Prostate gland (tissue), 2 donors: Measurements from ENCODE around the gene CHTF18. TPM values are rescaled to one million over a fixed set of nuclear protein-coding genes. Genes with fewer than 3 reads are reported as not detected.
A peak's percentile ranks its signal among the peaks of the same experiment; 100 is the strongest.

Experiments used
- DNase-seq: peaks from one replicate; pipeline ENCODE4 v3.0.0-alpha.2; 2019; ENCODE audit warnings: low spot score
- H3K27ac ChIP-seq, 2 donors: fragments of 200-600 bp; sonication (generic); 2 replicates each; pipeline ENCODE4 v1.5.1; 2017 to 2019
- H3K27me3 ChIP-seq: fragments of 200-600 bp; sonication (generic); replicated peaks from 2 replicates; pipeline ENCODE4 v1.5.1; 2019; ENCODE audit not compliant: insufficient read depth
- H3K36me3 ChIP-seq, 2 donors: fragments of 200-600 bp; sonication (generic); 1 replicate in 1 of 2; 2 replicates in 1 of 2; pipeline versions ENCODE4 v1.5.1 to v1.8.1; 2017 to 2019
- H3K4me1 ChIP-seq: fragments of 200-600 bp; sonication (generic); replicated peaks from 2 replicates; pipeline ENCODE4 v1.5.1; 2019
- H3K4me3 ChIP-seq, 2 donors: fragments of 200-600 bp; sonication (generic); 2 replicates each; pipeline ENCODE4 v1.5.1; 2017 to 2019
- H3K9me3 ChIP-seq: fragments of 200-600 bp; sonication (generic); 2 replicates; pipeline ENCODE4 v1.5.1; 2017
- POLR2A ChIP-seq: fragments of 450-650 bp; IDR thresholded peaks from one replicate; pipeline ENCODE4 v1.6.1; 2016; ENCODE audit warnings: antibody characterized with exemption, mild to moderate bottlenecking
- POLR2AphosphoS5 ChIP-seq: sonication (generic); formaldehyde crosslinking; IDR thresholded peaks from one replicate; pipeline ENCODE4 v1.6.1; 2017; ENCODE audit warnings: antibody characterized with exemption
- WGBS: methylation state at CpG from one replicate; pipeline ENCODE4 v1.1.5; 2018; 5-methylcytosine and 5-hydroxymethylcytosine counted together
- intact Hi-C: fragments of 100-400 bp; cut with DNase I; formaldehyde crosslinking; loops from one replicate; pipeline ENCODE4 v1.14.2; 2022
- total RNA-seq, 2 donors: library from RNA; depleted of rRNA; stranded (reverse); fragments of >200 nt; gene quantifications; one replicate each; pipeline ENCODE4 v1.1.0, GENCODE V29; 2016
- TF ChIP-seq, protein P1 (sequence below), 4 experiments: fragments of 200-600 bp in 2 of 4; fragments of 450-650 bp in 2 of 4; sonication (generic) in 2 of 4; IDR thresholded peaks; 1 replicate in 3 of 4; 2 replicates in 1 of 4; pipeline ENCODE4 v1.5.1; 2016 to 2019; ENCODE audit warnings: antibody characterized with exemption in 4 of 4, mild to moderate bottlenecking in 2 of 4, moderate library complexity in 2 of 4

The CHTF18 gene
- total RNA-seq, 2 donors from 2014 or later: 7.8 to 57.5 TPM

DNA sequence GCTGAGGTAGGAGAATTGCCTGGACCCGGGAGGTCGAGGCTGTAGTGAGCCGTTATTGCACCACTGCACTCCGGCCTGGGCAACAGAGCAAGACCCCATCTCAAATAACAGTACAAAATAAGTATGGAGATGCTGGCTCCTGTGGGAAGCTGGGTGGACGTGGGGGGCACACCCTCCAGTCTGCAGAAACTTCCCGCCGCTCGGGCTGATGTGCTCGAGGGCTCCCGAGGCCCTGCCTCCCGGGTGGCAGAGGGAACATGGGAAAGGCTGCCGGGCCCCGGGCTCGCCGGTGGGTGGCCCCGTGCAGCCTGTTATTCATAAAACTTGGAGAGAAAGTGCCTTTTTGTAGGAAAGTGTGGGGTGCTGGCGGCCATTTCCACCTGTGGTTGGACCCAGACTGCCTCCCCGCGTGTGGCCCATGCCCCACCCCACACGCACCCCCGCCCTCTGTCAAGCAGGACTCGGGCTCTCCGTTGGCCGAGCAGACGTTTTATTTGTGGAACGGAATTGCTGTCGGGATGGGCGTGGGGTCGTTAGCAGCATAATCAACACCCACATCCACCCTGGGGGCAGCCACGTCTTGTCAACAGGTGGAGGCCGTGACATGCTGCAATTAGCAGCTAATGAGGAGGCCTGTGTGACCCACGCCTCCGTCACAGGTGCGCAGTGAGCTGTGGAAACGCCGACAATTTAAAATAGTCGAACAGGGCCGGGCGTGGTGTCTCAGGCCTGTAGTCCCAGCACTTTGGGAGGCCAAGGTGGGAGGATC, 40.3 kb upstream of the CHTF18 start:
- WGBS: 75% methylated on average over 39 of the region's 39 CpGs

DNA sequence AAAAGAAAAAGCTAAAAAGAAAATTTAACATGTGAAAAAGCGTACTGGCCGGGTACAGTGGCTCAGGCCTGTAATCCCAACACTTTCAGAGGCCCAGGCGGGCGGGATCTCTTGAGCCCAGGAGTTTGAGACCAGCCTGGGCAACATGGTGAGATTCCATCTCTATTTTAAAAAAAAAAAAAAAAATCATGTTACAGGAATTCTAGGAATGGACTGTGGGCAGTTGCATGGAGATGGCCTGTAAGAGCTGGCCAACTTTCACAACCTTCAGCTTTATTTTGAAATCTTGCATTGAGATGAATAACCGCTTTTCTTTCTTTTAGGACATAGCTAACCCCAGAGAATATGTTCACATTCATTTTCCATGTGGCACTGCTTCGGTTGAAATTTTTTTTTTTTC, 39.4 kb upstream of the CHTF18 start:
- no peaks in the 10 kb centered on the region for H3K27me3 ChIP-seq
- no peak for DNase-seq
- H3K4me1 ChIP-seq: no peaks in the 10 kb centered on the region
- no peak overlapping the region for H3K4me3 ChIP-seq
- H3K36me3 ChIP-seq: no peaks in the 10 kb centered on the region
- no peaks in the 10 kb centered on the region for H3K9me3 ChIP-seq
- intact Hi-C loops: no loop called here
- TF ChIP-seq POLR2AphosphoS5: no peak
- no peak for TF ChIP-seq POLR2A
- TF ChIP-seq, protein P1, sequence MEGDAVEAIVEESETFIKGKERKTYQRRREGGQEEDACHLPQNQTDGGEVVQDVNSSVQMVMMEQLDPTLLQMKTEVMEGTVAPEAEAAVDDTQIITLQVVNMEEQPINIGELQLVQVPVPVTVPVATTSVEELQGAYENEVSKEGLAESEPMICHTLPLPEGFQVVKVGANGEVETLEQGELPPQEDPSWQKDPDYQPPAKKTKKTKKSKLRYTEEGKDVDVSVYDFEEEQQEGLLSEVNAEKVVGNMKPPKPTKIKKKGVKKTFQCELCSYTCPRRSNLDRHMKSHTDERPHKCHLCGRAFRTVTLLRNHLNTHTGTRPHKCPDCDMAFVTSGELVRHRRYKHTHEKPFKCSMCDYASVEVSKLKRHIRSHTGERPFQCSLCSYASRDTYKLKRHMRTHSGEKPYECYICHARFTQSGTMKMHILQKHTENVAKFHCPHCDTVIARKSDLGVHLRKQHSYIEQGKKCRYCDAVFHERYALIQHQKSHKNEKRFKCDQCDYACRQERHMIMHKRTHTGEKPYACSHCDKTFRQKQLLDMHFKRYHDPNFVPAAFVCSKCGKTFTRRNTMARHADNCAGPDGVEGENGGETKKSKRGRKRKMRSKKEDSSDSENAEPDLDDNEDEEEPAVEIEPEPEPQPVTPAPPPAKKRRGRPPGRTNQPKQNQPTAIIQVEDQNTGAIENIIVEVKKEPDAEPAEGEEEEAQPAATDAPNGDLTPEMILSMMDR (IDR thresholded peaks at IDR 0.05): no peak
- no peak overlapping the region for H3K27ac ChIP-seq
- 74% methylated on average over 6 of the region's 6 CpGs for WGBS

More for the DNA sequence above, 40.3 kb upstream of the CHTF18 start:
- no peak for TF ChIP-seq POLR2A
- TF ChIP-seq, protein P1 (IDR thresholded peaks at IDR 0.05): no peak
- no peak for TF ChIP-seq POLR2AphosphoS5
- intact Hi-C loops: no loop called here
- no peak for DNase-seq
- H3K4me1 ChIP-seq: no peaks in the 10 kb centered on the region
- H3K36me3 ChIP-seq: no peaks in the 10 kb centered on the region
- H3K27ac ChIP-seq: no peak overlapping the region
- H3K9me3 ChIP-seq: no peaks in the 10 kb centered on the region
- H3K27me3 ChIP-seq: no peaks in the 10 kb centered on the region
- H3K4me3 ChIP-seq: no peak overlapping the region

DNA sequence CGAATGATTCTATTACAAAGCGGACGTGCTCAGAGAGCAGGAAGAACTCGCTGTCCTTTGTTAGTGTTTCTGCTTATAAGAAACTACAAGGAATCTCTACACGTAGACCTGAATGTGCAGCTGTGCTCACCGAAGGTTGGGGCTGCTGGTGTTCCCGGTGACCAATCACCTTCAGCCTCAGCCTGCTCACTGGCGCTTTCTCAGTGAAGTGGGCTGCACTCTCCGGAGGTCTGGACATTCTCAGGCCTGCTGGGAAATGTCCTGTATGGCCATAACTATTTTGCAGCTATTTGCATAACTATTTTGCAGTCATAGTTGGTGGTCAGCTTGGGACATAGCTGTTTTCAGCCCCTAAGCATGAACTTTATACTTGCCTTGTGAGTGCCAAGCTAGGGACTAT, 37.9 kb upstream of the CHTF18 start:
- Histone ChIP-seq H3K27ac (no peak overlapping the region), H3K36me3 (no peaks in the 10 kb centered on the region)
- TF ChIP-seq POLR2A: no peak
- TF ChIP-seq, protein P1 (IDR thresholded peaks at IDR 0.05): no peak
- TF ChIP-seq POLR2AphosphoS5: no peak

DNA sequence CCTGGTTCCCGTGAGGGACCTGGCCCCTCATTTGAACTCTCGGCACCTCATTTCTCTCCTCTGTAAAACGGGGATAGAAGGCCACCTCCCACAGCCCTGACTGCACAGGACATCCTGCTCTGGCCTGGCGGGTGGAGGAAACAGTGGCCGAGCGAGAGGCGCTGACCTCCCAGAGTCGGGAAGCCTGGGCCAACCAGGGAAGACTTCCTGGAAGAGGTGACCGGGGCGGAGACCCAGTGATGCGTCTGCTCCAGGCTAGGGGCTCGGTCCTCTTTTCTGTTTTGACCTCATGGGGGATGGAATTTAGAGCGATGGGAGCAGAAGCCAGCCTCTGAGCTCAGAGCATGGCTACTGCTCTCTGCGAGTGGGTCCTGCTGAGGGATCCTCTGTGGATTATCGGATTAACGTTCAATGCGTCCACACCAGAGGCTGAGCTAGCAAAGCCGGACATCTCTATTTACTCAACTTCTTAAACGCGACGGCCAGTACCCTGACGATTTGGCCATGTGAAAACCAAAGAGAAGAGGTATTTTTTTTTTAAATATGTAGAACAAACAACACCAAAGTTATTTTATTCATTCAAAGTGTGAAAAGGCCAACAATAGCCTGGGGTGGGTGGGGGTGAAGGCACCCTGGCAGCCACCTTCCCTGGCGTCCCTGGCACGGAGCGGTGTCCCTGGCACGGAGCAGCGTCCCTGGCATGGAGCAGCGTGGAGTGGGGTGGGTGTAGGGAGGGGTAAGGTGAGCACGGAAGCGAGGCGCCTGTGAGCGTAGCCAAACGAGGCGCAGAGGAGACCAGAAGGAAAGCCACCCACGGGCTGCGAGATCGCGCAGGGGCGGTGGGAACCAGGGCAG, 37.0 kb upstream of the CHTF18 start:
- intact Hi-C loops: no loop called here
- no peak for DNase-seq
- Histone ChIP-seq H3K9me3 (no peaks in the 10 kb centered on the region), H3K36me3 (no peaks in the 10 kb centered on the region), H3K27ac (peak overlapping the region in 1 of 2 donors; percentile 36), H3K27me3 (no peaks in the 10 kb centered on the region), H3K4me3 (no peak overlapping the region), H3K4me1 (no peaks in the 10 kb centered on the region)
- 46% methylated on average over 37 of the region's 39 CpGs for WGBS
- TF ChIP-seq POLR2AphosphoS5 (no peak), POLR2A (no peak)
- TF ChIP-seq, protein P1 (IDR thresholded peaks at IDR 0.05): no peak

More for the DNA sequence above, 37.9 kb upstream of the CHTF18 start:
- DNase-seq: no peak
- WGBS: 56% methylated on average over 9 of the region's 9 CpGs
- Histone ChIP-seq H3K4me3 (no peak overlapping the region), H3K9me3 (no peaks in the 10 kb centered on the region), H3K4me1 (no peaks in the 10 kb centered on the region), H3K27me3 (no peaks in the 10 kb centered on the region)
- intact Hi-C loops: no loop called here
